HEK293T (cell line): ENCODE results near the gene TWF2.

Source experiments
- CTCF ChIA-PET: fragments of 350-600 bp; formaldehyde crosslinking; extraction: SDS; loops from one replicate; lab custom pipeline; 2021; ENCODE audit warnings: antibody characterized with exemption, inconsistent platforms; lab: Yijun Ruan, JAX
- POLR2A ChIA-PET: fragments of 350-600 bp; formaldehyde crosslinking; extraction: SDS; loops from one replicate; lab custom pipeline; 2020; ENCODE audit warnings: antibody characterized with exemption, inconsistent platforms; lab: Yijun Ruan, JAX
- DNase-seq: peaks from one replicate; pipeline ENCODE4 v3.0.0; 2012; ENCODE audit warnings: mixed read lengths; ENCODE audit errors: extremely low spot score
- ARNT ChIP-seq: fragments of 450-650 bp; IDR thresholded peaks from 2 replicates; pipeline ENCODE4 v1.6.1; 2017; ENCODE audit warnings: mild to moderate bottlenecking
- BHLHE40 ChIP-seq: fragments of 450-650 bp; IDR thresholded peaks from 2 replicates; pipeline ENCODE4 v1.6.1; 2016; ENCODE audit warnings: mild to moderate bottlenecking, moderate library complexity, borderline replicate concordance
- CTBP1 ChIP-seq: fragments of 450-650 bp; IDR thresholded peaks from 2 replicates; pipeline ENCODE4 v1.6.1; 2016; ENCODE audit warnings: borderline replicate concordance
- ELF4 ChIP-seq: fragments of 450-650 bp; IDR thresholded peaks from 2 replicates; pipeline ENCODE4 v1.6.1; 2017; ENCODE audit warnings: antibody characterized with exemption
- FOXA1 ChIP-seq: fragments of 450-650 bp; IDR thresholded peaks from 2 replicates; pipeline ENCODE4 v1.6.1; 2016; ENCODE audit warnings: mild to moderate bottlenecking
- FOXK2 ChIP-seq: fragments of 450-650 bp; IDR thresholded peaks from 2 replicates; pipeline ENCODE4 v1.6.1; 2016; ENCODE audit warnings: mild to moderate bottlenecking
- FOXM1 ChIP-seq: fragments of 450-650 bp; IDR thresholded peaks from 2 replicates; pipeline ENCODE4 v1.6.1; 2017; ENCODE audit warnings: mild to moderate bottlenecking, borderline replicate concordance
- HDGF ChIP-seq: fragments of 450-650 bp; IDR thresholded peaks from 2 replicates; pipeline ENCODE4 v1.6.1; 2017; ENCODE audit warnings: antibody characterized with exemption, borderline replicate concordance
- L3MBTL2 ChIP-seq: fragments of 450-650 bp; conservative IDR thresholded peaks from 2 replicates; pipeline ENCODE4 v1.6.1; 2016; ENCODE audit warnings: mild to moderate bottlenecking
- LEF1 ChIP-seq: fragments of 450-650 bp; IDR thresholded peaks from 2 replicates; pipeline ENCODE4 v1.6.1; 2017; ENCODE audit warnings: mild to moderate bottlenecking, borderline replicate concordance
- NFRKB ChIP-seq: fragments of 450-650 bp; IDR thresholded peaks from 2 replicates; pipeline ENCODE4 v1.6.1; 2016; ENCODE audit warnings: mild to moderate bottlenecking, moderate library complexity
- PKNOX1 ChIP-seq: fragments of 450-650 bp; IDR thresholded peaks from 2 replicates; pipeline ENCODE4 v1.6.1; 2016
- SP1 ChIP-seq: fragments of 450-650 bp; IDR thresholded peaks from 2 replicates; pipeline ENCODE4 v1.6.1; 2017
- SUZ12 ChIP-seq: fragments of 450-650 bp; IDR thresholded peaks from 2 replicates; pipeline ENCODE4 v1.6.1; 2016; ENCODE audit warnings: mild to moderate bottlenecking
- TARDBP ChIP-seq: fragments of 450-650 bp; IDR thresholded peaks from 2 replicates; pipeline ENCODE4 v1.6.1; 2016
- ZNF384 ChIP-seq: fragments of 450-650 bp; IDR thresholded peaks from 2 replicates; pipeline ENCODE4 v1.6.1; 2016

The TWF2 gene

GRCh38 chr3:52211268-52211891, 27.6 kb downstream of the TWF2 start:
- CTCF ChIA-PET: no interaction called here
- DNase-seq: no peak
- TF ChIP-seq CTBP1 (no peak), PKNOX1 (no peak), BHLHE40 (no peak), SUZ12 (no peak), NFRKB (no peak), ZNF384 (no peak), SP1 (no peak), ELF4 (no peak), FOXK2 (no peak), LEF1 (no peak), L3MBTL2 (no peak), ARNT (no peak), FOXM1 (no peak), TARDBP (no peak), HDGF (no peak), FOXA1 (no peak)
- POLR2A ChIA-PET: interaction anchor here (0.6 kb wide), 1 partner anchor 26 kb away, joined by 3 read pairs; no protein-coding TSS in a partner anchor

- no peak for DNase-seq
- POLR2A ChIA-PET: no interaction called here
- TF ChIP-seq FOXA1 (no peak), ELF4 (no peak), L3MBTL2 (no peak), FOXM1 (no peak)
- CTCF ChIA-PET: no interaction called here
Measured at GRCh38 chr3:52210550-52211046, 28.4 kb downstream of the TWF2 start.

GRCh38 chr3:52210037-52210436, 28.9 kb downstream of the TWF2 start:
- ChIA-PET POLR2A (no interaction called here), CTCF (no interaction called here)
- TF ChIP-seq CTBP1: no peak
- no peak for TF ChIP-seq TARDBP
- no peak for TF ChIP-seq PKNOX1
- TF ChIP-seq LEF1: no peak
- TF ChIP-seq ELF4: no peak
- no peak for TF ChIP-seq FOXK2
- no peak for TF ChIP-seq BHLHE40
- TF ChIP-seq NFRKB: no peak
- no peak for TF ChIP-seq SUZ12
- no peak for DNase-seq

GRCh38 chr3:52208556-52208955, 30.4 kb downstream of the TWF2 start:
- POLR2A ChIA-PET: interaction anchor here (1.2 kb wide), 1 partner anchor 71 kb away, joined by 3 read pairs; no protein-coding TSS in a partner anchor
- DNase-seq: no peak
- CTCF ChIA-PET: no interaction called here
- TF ChIP-seq BHLHE40 (no peak), ZNF384 (no peak), FOXM1 (no peak), NFRKB (no peak), SP1 (no peak), LEF1 (no peak)

- CTCF ChIA-PET: interaction anchor here (0.6 to 1.0 kb wide), 2 partner anchors 14 to 15 kb away, joined by 3 to 4 read pairs; no protein-coding TSS in a partner anchor
- TF ChIP-seq BHLHE40 (no peak), TARDBP (no peak), FOXA1 (no peak), CTBP1 (no peak), NFRKB (no peak), ZNF384 (no peak), LEF1 (no peak), ARNT (no peak), ELF4 (no peak), SP1 (no peak), PKNOX1 (no peak), L3MBTL2 (no peak), HDGF (no peak), FOXK2 (no peak), SUZ12 (no peak), FOXM1 (no peak)
- DNase-seq: no peak
- POLR2A ChIA-PET: interaction anchor here (1.6 kb wide), 1 partner anchor 34 kb away, joined by 4 read pairs; no protein-coding TSS in a partner anchor
Measured at GRCh38 chr3:52205727-52206372, 33.1 kb downstream of the TWF2 start.

- no peak for DNase-seq
- ChIA-PET CTCF (interaction anchor here (0.9 to 1.0 kb wide), 2 partner anchors 16 to 28 kb away, joined by 4 to 5 read pairs; no protein-coding TSS in a partner anchor), POLR2A (no interaction called here)
- TF ChIP-seq CTBP1 (no peak), PKNOX1 (no peak), ELF4 (no peak), FOXA1 (no peak), BHLHE40 (no peak), L3MBTL2 (no peak), FOXM1 (no peak), SUZ12 (no peak), ZNF384 (no peak), TARDBP (no peak), LEF1 (no peak)
Measured at GRCh38 chr3:52204337-52205073, 34.5 kb downstream of the TWF2 start.
